ENCODE data around the gene ARAP1. TPM values are rescaled to one million over a fixed set of nuclear protein-coding genes. Genes with fewer than 3 reads are reported as not detected.

ARAP1 gene
- total and polyA plus RNA-seq, 3 experiments from 2014 or later = 39.8 to 64.0 (median 61.2) TPM

DNA sequence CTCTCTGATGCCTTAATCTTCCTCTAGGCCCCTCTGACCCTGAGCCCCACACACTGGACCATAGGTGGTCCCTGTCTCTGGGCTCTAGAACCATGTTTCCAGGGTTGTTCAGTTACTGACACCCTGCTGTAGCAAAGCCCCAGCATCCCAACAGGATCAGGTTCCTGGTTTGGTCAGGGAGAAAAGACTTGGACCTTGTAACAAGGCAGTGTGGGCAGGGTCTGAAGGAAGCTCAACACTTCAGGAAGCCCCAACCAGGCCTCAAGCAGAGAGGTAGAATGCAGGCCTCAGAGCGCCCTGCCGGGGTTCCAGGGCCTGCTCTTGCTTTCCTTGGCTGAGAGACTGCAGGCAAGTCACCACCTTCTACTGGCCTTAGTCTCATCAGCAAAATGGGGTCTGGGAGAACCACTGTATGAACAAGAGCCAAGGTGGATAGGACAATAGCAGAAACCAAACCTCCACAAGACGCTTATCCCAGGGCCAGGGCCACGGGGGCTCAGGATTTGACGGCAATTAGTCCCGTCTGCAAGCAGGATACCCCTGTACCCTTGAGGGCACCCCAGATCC, 4.8 kb downstream of the ARAP1 start:
- no peak for DNase-seq
- ChIA-PET POLR2A (interaction anchor here (0.9 kb wide), 1 partner anchor 67 kb away, joined by 3 read pairs; no protein-coding TSS in a partner anchor), CTCF (interaction anchor here (1.2 to 1.4 kb wide), 2 partner anchors 8 to 25 kb away, joined by 3 to 4 read pairs; no protein-coding TSS in a partner anchor)
- peaks cover 56% of the 10 kb centered on the region for H3K4me1 ChIP-seq (ENCODE audit: insufficient read depth, low read length)
- Mint-ChIP-seq H3K36me3 (peaks cover 0 to 12% (median 0%) of the 10 kb centered on the region in 3 donors), H3K9me3 (no peaks in the 10 kb centered on the region), H3K4me3 (peak overlapping the region in 1 of 7 donors; percentile 54), H3K4me1 (peaks cover 54 to 84% (median 63%) of the 10 kb centered on the region in 3 donors), H3K27ac (peak overlapping the region in 6 of 8 donors; percentile 66 to 96 (median 78)), H3K27me3 (no peaks in the 10 kb centered on the region)
- H3K4me3 ChIP-seq (ENCODE audit: low read length) = no peak overlapping the region
- no peaks in the 10 kb centered on the region for H3K36me3 ChIP-seq (ENCODE audit: insufficient read depth, low read length)
- no peak overlapping the region for H3K27ac ChIP-seq (ENCODE audit: low read depth, low read length)
- H3K9me3 ChIP-seq (ENCODE audit: low read length) = no peaks in the 10 kb centered on the region
- no peaks in the 10 kb centered on the region for H3K27me3 ChIP-seq (ENCODE audit: insufficient read depth, low read length, poor library complexity, severe bottlenecking)

DNA sequence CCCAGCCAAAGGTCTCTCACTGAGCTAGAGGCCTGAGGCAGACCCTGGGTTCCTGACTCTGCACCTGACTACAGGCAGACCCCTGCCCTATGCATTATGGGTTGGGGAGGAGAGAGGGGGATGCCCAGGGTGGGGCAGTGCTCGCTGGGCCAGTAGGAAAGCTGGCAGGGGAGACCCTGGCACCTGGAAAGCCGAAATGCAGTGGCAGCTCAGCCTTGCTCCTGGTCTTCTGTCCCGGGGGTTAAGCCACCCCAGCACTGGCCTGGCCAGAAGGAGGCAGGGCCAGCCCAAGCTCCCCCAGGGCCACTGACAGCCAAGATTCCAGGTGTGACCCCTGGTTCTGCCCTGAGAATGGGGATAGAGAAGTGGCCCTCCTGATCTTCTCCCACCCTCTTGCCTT, 5.4 kb downstream of the ARAP1 start:
- peaks cover 61% of the 10 kb centered on the region for H3K4me1 ChIP-seq (ENCODE audit: insufficient read depth, low read length)
- peaks cover 57 to 88% (median 68%) of the 10 kb centered on the region in 3 donors for H3K4me1 Mint-ChIP-seq

DNA sequence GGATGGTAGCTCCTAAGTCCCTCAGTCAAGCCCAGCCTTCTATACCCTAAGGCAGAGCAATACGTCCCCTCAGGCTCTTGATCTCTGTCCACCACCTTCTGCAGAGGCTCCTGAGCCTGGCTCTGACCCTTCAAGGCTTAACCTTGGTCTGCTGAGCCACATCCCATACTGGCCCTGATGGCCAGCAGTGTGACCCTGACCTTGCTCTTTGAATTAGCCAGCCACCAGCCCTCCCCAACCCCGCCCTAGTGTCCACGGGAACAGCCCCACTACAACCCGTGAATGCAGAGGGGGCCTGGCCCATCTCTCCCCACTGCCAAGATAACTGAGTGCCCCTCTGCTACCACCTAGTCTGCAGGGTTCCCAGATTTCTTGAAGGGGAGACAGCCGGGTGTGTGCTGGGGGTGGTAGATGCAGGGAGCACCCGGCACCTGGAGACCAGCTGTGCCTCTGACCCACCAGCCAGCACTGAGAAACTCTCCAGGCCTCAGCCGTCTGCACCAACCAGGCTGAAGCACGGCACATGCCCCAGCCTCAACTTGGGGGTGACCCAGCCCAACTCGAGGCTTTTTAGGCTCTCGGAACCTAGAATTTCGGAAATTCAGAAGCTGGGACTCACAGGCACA, 6.2 kb downstream of the ARAP1 start:
- peak in 1 of 5 donors; percentile 44 for DNase-seq
- no peak overlapping the region for H3K4me3 ChIP-seq (ENCODE audit: low read length)
- peak overlapping the region in 7 of 8 donors; percentile 18 to 82 (median 72) for H3K27ac Mint-ChIP-seq
- H3K27ac ChIP-seq (ENCODE audit: low read depth, low read length) = no peak overlapping the region
- POLR2A ChIA-PET = no interaction called here
- no peaks in the 10 kb centered on the region for H3K9me3 Mint-ChIP-seq
- H3K27me3 Mint-ChIP-seq = no peaks in the 10 kb centered on the region
- H3K27me3 ChIP-seq (ENCODE audit: insufficient read depth, low read length, poor library complexity, severe bottlenecking) = no peaks in the 10 kb centered on the region
- H3K4me1 ChIP-seq (ENCODE audit: insufficient read depth, low read length) = peaks cover 61% of the 10 kb centered on the region
- H3K4me3 Mint-ChIP-seq = peak overlapping the region in 1 of 7 donors; percentile 25
- H3K9me3 ChIP-seq (ENCODE audit: low read length) = no peaks in the 10 kb centered on the region
- H3K36me3 Mint-ChIP-seq = peaks cover 0 to 9% (median 0%) of the 10 kb centered on the region in 3 donors
- no peaks in the 10 kb centered on the region for H3K36me3 ChIP-seq (ENCODE audit: insufficient read depth, low read length)
- CTCF ChIA-PET = interaction anchor here (1.0 kb wide), 1 partner anchor 21 kb away, joined by 3 read pairs; no protein-coding TSS in a partner anchor
- H3K4me1 Mint-ChIP-seq = peaks cover 60 to 88% (median 72%) of the 10 kb centered on the region in 3 donors

More for the DNA sequence above, 5.4 kb downstream of the ARAP1 start:
- POLR2A ChIA-PET = interaction anchor here (0.9 kb wide), 1 partner anchor 68 kb away, joined by 3 read pairs; no protein-coding TSS in a partner anchor
- no peaks in the 10 kb centered on the region for H3K27me3 Mint-ChIP-seq
- Histone ChIP-seq H3K36me3 (ENCODE audit: insufficient read depth, low read length) (no peaks in the 10 kb centered on the region), H3K9me3 (ENCODE audit: low read length) (no peaks in the 10 kb centered on the region), H3K27ac (ENCODE audit: low read depth, low read length) (no peak overlapping the region), H3K4me3 (ENCODE audit: low read length) (no peak overlapping the region), H3K27me3 (ENCODE audit: insufficient read depth, low read length, poor library complexity, severe bottlenecking) (no peaks in the 10 kb centered on the region)
- CTCF ChIA-PET = interaction anchor here (1.0 to 1.4 kb wide), 2 partner anchors 21 to 25 kb away, joined by 3 to 4 read pairs; no protein-coding TSS in a partner anchor
- H3K4me3 Mint-ChIP-seq = no peak overlapping the region
- DNase-seq = peak in 1 of 5 donors; percentile 33
- H3K36me3 Mint-ChIP-seq = peaks cover 0 to 9% (median 0%) of the 10 kb centered on the region in 3 donors
- H3K27ac Mint-ChIP-seq = peak overlapping the region in 5 of 8 donors; percentile 46 to 84 (median 72)
- no peaks in the 10 kb centered on the region for H3K9me3 Mint-ChIP-seq

GRCh38 chr11:72745511-72745910, 6.7 kb downstream of the ARAP1 start:
- Mint-ChIP-seq H3K4me1 (peaks cover 60 to 88% (median 72%) of the 10 kb centered on the region in 3 donors), H3K9me3 (no peaks in the 10 kb centered on the region), H3K27me3 (no peaks in the 10 kb centered on the region), H3K27ac (peak overlapping the region in 5 of 8 donors; percentile 18 to 82 (median 76)), H3K4me3 (no peak overlapping the region), H3K36me3 (peaks cover 0 to 9% (median 0%) of the 10 kb centered on the region in 3 donors)
- POLR2A ChIA-PET = no interaction called here
- no peak for DNase-seq
- Histone ChIP-seq H3K36me3 (ENCODE audit: insufficient read depth, low read length) (no peaks in the 10 kb centered on the region), H3K4me1 (ENCODE audit: insufficient read depth, low read length) (peaks cover 61% of the 10 kb centered on the region), H3K9me3 (ENCODE audit: low read length) (no peaks in the 10 kb centered on the region), H3K27ac (ENCODE audit: low read depth, low read length) (no peak overlapping the region), H3K4me3 (ENCODE audit: low read length) (no peak overlapping the region), H3K27me3 (ENCODE audit: insufficient read depth, low read length, poor library complexity, severe bottlenecking) (no peaks in the 10 kb centered on the region)
- CTCF ChIA-PET = no interaction called here

GRCh38 chr11:72744474-72744873, 7.7 kb downstream of the ARAP1 start:
- peaks cover 66 to 90% (median 73%) of the 10 kb centered on the region in 3 donors for H3K4me1 Mint-ChIP-seq
- H3K4me1 ChIP-seq (ENCODE audit: insufficient read depth, low read length) = peaks cover 63% of the 10 kb centered on the region
- peak overlapping the region in 2 of 7 donors; percentile 6 to 55 for H3K4me3 Mint-ChIP-seq
- H3K27ac ChIP-seq (ENCODE audit: low read depth, low read length) = peak overlapping the region; percentile 16
- ChIA-PET POLR2A (interaction anchor here (0.7 kb wide), 1 partner anchor 597 kb away, joined by 6 read pairs; no protein-coding TSS in a partner anchor), CTCF (no interaction called here)
- H3K9me3 Mint-ChIP-seq = no peaks in the 10 kb centered on the region
- DNase-seq = peak in 1 of 5 donors; percentile 17
- no peaks in the 10 kb centered on the region for H3K9me3 ChIP-seq (ENCODE audit: low read length)
- H3K27me3 Mint-ChIP-seq = no peaks in the 10 kb centered on the region
- no peaks in the 10 kb centered on the region for H3K36me3 ChIP-seq (ENCODE audit: insufficient read depth, low read length)
- no peaks in the 10 kb centered on the region for H3K27me3 ChIP-seq (ENCODE audit: insufficient read depth, low read length, poor library complexity, severe bottlenecking)
- H3K4me3 ChIP-seq (ENCODE audit: low read length) = no peak overlapping the region
- H3K27ac Mint-ChIP-seq = peak overlapping the region; percentile 84 to 100 (median 92)
- H3K36me3 Mint-ChIP-seq = peaks cover 0 to 9% (median 0%) of the 10 kb centered on the region in 3 donors

DNA sequence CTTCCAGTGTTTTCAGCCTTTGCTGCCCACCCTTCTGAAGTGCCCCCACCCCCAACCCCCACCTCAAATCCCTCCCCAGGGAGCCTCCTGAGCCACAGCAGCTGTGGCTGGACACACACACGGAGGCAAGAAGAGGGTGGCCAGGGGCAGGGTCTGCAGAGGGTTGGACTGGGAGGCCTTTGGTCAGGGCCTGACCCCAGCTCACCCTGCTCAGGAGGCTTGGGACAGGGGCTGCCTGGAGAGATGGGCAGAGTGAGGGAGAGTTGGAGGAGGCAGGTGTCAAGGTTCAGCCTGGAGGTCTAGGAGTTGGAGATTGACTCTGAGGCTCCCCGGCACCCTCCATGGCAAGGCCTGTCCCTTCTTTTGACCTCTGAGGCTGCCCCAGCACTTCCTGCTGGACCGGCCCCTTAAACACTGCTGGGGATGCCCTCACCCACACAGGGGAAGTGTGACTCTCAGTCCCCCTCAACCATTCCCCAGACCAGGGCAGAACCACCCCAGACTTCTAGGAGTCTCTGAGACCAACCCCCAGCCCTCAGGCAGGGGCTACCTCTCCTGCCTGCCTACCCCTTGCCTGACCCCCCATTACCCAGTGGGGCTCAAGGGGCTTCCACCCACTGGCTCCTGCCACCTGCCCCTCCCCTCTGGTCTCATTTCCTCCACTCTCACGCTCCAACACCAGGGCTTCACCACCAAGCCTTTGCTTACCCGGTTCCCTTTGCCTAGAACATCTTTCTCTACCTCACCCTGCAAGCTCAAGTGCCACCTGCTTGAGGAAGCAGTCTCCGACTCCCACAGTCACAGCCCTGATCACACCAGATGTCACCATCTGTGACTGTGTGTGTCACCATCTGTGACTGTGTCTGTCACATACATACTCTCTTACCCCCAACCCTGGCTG, 8.6 kb downstream of the ARAP1 start:
- no peaks in the 10 kb centered on the region for H3K27me3 Mint-ChIP-seq
- Histone ChIP-seq H3K36me3 (ENCODE audit: insufficient read depth, low read length) (no peaks in the 10 kb centered on the region), H3K27me3 (ENCODE audit: insufficient read depth, low read length, poor library complexity, severe bottlenecking) (no peaks in the 10 kb centered on the region), H3K4me1 (ENCODE audit: insufficient read depth, low read length) (peaks cover 68% of the 10 kb centered on the region), H3K4me3 (ENCODE audit: low read length) (no peak overlapping the region), H3K9me3 (ENCODE audit: low read length) (no peaks in the 10 kb centered on the region), H3K27ac (ENCODE audit: low read depth, low read length) (peak overlapping the region; percentile 27)
- H3K36me3 Mint-ChIP-seq = peaks cover 0 to 4% (median 0%) of the 10 kb centered on the region in 3 donors
- H3K4me3 Mint-ChIP-seq = peak overlapping the region in 4 of 7 donors; percentile 1 to 55 (median 33)
- H3K27ac Mint-ChIP-seq = peak overlapping the region; percentile 81 to 100 (median 92)
- peaks cover 63 to 90% (median 72%) of the 10 kb centered on the region in 3 donors for H3K4me1 Mint-ChIP-seq
- ChIA-PET CTCF (no interaction called here), POLR2A (no interaction called here)
- peak in 3 of 5 donors; percentile 13 to 47 (median 18) for DNase-seq
- no peaks in the 10 kb centered on the region for H3K9me3 Mint-ChIP-seq

GRCh38 chr11:72742513-72743320, 9.5 kb downstream of the ARAP1 start:
- no peaks in the 10 kb centered on the region for H3K36me3 ChIP-seq (ENCODE audit: insufficient read depth, low read length)
- peak overlapping the region in 3 of 7 donors; percentile 0 to 23 (median 4) for H3K4me3 Mint-ChIP-seq
- CTCF ChIA-PET = no interaction called here

More at GRCh38 chr11:72742513-72743320, 9.5 kb downstream of the ARAP1 start:
- Mint-ChIP-seq H3K27me3 (no peaks in the 10 kb centered on the region), H3K9me3 (no peaks in the 10 kb centered on the region), H3K27ac (peak overlapping the region; percentile 88 to 100 (median 98)), H3K36me3 (no peaks in the 10 kb centered on the region), H3K4me1 (peaks cover 62 to 91% (median 75%) of the 10 kb centered on the region in 3 donors)
- Histone ChIP-seq H3K4me3 (ENCODE audit: low read length) (no peak overlapping the region), H3K4me1 (ENCODE audit: insufficient read depth, low read length) (peaks cover 74% of the 10 kb centered on the region), H3K27ac (ENCODE audit: low read depth, low read length) (no peak overlapping the region), H3K27me3 (ENCODE audit: insufficient read depth, low read length, poor library complexity, severe bottlenecking) (no peaks in the 10 kb centered on the region), H3K9me3 (ENCODE audit: low read length) (no peaks in the 10 kb centered on the region)
- DNase-seq = no peak
- POLR2A ChIA-PET = no interaction called here

All from CD8-positive, alpha-beta memory T cell (primary cell).